DMS 273 (cell line): ENCODE data around the gene SMYD3.
A peak's percentile ranks its signal among the peaks of the same experiment; 100 is the strongest.

Source experiments
- DNase-seq: peaks from one replicate; lab custom pipeline; 2025; ENCODE audit not compliant: unreplicated experiment; lab: John Stamatoyannopoulos, UW

Gene SMYD3

DNA sequence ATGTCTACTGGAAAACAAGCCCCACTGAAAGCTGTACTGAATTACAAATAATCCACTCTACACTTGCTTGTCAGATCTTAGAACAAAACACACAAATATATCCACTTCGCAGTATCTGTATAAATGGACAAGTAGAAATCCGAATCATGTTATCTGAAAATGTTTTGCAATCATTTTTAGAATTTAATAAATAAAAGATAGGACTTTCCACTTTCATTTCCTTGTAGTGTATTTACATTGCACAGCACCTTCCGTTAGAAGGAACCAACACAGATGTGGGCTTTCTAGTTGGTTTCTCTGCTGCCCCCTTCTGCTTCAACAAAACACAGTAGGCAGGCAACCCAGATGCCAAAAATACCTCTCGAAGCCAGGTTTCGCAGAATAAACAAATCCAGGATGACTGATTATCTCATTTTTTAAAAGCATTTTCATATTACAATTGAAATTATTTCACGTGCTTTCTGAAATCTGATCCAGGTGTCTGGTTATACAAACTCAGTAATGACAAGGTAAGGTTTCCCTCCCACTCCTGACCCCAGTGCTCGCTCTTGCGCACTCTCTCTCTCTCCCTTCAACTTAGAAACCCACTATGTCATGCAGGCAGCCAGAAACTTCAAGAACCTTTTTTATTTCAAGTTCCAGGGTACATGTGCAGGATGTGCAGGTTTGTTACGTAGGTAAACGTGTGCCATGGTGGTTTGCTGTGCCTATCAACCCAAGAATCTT, 389.9 kb downstream of the SMYD3 start:
- peak; percentile 63 for DNase-seq

GRCh38 chr1:246114369-246114768, 392.7 kb downstream of the SMYD3 start:
- no peak for DNase-seq

GRCh38 chr1:246113555-246114095, 393.5 kb downstream of the SMYD3 start:
- no peak for DNase-seq

GRCh38 chr1:246111570-246111969, 395.5 kb downstream of the SMYD3 start:
- DNase-seq: no peak

- no peak for DNase-seq
Measured at GRCh38 chr1:246110343-246111219, 396.5 kb downstream of the SMYD3 start.

GRCh38 chr1:246108278-246108925, 398.7 kb downstream of the SMYD3 start:
- DNase-seq: no peak

DNA sequence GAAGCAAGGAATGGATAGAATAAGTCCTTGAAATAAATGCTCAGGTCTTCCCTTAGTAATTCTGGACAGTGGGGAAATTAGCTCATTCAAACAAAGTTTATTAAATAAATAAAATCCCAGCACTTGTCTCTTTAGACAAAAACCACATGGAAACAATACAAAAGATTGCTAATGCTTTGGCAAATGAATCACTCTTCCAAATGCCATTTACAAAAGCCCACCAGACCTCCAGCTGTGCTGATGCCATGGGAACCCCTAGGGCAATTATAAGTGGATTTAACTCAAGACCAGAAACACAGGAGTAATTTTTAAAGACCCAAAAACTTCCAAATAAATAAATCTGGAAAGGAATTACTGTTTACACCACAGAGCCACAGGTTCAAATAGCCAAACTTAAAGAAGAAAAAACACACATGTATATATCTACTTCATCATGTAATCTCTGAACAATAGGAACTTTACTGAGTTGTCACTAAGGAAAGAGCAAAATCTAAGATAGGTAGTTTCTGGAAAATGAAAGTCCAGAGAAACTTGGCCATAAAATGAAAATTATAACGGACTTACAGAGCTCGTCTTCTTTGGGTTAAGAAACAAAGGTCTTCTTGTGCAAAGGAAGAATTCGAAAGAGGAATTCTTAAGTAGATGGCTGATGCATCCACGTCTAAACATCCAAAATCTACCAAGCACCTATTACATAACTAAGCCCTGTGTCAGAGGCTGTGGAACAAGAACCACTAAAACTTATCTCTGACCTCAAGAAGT, 399.4 kb downstream of the SMYD3 start:
- no peak for DNase-seq

GRCh38 chr1:246106342-246106763, 400.7 kb downstream of the SMYD3 start:
- no peak for DNase-seq

- DNase-seq: no peak
Measured at GRCh38 chr1:246104927-246105326, 402.2 kb downstream of the SMYD3 start.

DNA sequence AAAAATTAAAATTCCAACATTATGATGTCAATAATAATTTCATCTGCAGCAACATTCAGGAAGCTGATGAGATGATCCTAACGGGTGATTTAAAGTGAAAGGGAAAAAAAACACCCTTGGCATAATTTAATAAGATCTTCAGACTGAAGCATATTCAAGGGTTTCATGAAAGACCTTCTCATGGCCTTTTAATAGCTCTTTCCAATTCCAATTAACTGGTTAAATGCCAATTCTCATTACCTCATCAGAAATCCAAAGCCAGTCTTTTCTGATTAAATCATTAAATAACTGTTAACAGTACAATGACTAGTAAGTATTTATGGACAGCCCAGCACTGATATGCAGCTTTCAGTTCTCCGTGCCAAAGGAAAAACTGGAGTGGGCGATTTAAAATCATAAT, 407.5 kb downstream of the SMYD3 start:
- no peak for DNase-seq

DNA sequence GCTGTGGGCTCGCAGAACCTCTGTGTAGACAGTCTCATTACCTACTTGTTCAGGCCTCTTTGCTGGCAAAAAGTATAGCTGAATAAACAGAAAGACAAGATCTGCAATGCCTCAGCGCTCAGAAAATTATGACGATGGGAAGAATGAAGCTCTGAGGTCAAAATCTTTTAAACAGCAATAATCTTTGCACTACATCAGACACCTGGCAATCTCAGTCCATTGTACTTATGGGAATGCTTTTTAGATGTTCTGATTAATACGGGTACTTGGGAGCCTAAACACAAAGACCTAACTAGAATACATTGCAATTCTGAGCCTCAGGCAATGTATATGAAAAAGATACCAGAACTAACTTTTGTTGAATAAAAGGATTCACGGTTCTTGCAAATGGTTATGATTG, 410.7 kb downstream of the SMYD3 start:
- DNase-seq: no peak

GRCh38 chr1:246095443-246095842, 411.6 kb downstream of the SMYD3 start:
- DNase-seq: no peak

- DNase-seq: no peak
Measured at GRCh38 chr1:246093230-246093629, 413.8 kb downstream of the SMYD3 start.

DNA sequence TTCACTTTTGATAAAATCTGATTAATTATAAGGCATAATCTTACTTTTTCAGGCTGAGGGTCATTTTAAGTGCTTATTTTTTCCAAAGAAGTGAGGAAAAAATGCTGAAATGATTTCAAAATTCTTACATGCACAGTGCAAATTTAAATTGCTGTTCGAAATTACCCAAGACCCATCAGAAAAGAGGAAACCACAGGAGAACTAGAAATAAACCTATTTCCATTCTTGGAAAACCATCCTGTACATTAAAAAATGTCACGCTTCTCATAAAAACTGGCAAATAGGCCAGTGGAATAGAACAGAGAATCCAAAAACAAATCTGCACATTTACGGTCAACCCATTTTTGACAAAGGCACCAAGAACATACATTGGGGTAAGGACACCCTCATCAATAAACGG, 414.9 kb downstream of the SMYD3 start:
- no peak for DNase-seq

GRCh38 chr1:246091477-246091876, 415.6 kb downstream of the SMYD3 start:
- DNase-seq: no peak

- DNase-seq: no peak
Measured at GRCh38 chr1:246086191-246086590, 420.9 kb downstream of the SMYD3 start.

DNA sequence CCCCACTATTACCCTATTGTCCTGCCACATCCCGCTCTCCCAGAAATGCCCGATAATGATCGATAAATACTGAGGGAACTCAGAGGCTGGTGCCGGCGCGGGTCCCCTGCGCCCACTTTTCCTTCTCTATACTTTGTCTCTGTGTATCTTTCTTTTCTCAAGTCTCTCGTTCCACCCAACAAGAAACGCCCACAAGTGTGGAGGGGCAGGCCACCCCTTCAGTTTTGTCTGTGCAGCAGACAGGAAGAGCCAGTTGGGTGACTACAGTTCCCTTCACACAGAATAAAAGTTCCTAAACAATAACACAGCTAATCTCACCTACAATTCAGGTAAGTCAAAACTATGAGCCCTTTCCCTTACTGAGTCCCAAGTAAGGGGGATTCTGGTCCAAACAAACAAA, 423.7 kb downstream of the SMYD3 start:
- DNase-seq: no peak

GRCh38 chr1:246081856-246082668, 425.0 kb downstream of the SMYD3 start:
- DNase-seq: no peak

DNA sequence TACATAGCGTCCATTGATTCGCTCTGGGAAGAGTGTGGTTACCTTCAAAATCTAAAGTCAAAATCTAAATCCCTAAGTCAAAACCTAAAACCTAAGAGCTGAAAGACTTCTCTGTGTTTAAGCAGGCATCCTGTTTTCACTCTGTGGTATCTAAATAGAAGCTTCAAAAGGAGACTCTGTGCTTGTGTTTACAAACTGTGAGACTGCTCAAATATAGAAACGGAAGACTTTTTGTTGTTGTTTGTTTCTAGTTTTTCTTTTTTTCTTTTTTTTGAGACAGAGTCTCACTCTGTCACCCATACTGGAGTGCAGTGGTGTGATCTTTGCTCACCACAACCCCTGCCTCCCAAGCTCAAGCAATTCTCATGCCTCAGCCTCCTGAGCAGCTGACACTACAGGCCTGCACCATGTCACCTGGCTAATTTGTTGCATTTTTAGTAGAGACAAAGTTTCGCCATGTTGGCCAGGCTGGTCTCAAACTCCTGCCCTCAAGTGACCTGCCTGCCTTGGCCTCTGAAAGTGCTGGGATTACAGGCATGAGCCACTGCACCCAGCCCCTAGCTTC, 425.9 kb downstream of the SMYD3 start:
- no peak for DNase-seq

- DNase-seq: no peak
Measured at GRCh38 chr1:246080031-246080430, 427.0 kb downstream of the SMYD3 start.
